Gastrocnemius medialis (tissue), 4 donors: ENCODE data around the gene PSME3.

ENCODE experiments used
- CTCF ChIP-seq, 5 experiments: fragments of 450-650 bp in 3 of 5; fragments of 200-600 bp in 2 of 5; sonication (generic) in 2 of 5; IDR thresholded peaks in 4 of 5; conservative IDR thresholded peaks in 1 of 5; 1 replicate in 4 of 5; 2 replicates in 1 of 5; pipeline ENCODE4 v1.5.1; 2016 to 2019; ENCODE audit warnings: antibody characterized with exemption in 5 of 5, mild to moderate bottlenecking in 3 of 5, moderate library complexity in 3 of 5
- POLR2A ChIP-seq, 2 donors: fragments of 450-650 bp; IDR thresholded peaks; one replicate each; pipeline ENCODE4 v1.6.1; 2017; ENCODE audit warnings: antibody characterized with exemption in 2 of 2, mild to moderate bottlenecking in 2 of 2, moderate library complexity in 2 of 2

DNA sequence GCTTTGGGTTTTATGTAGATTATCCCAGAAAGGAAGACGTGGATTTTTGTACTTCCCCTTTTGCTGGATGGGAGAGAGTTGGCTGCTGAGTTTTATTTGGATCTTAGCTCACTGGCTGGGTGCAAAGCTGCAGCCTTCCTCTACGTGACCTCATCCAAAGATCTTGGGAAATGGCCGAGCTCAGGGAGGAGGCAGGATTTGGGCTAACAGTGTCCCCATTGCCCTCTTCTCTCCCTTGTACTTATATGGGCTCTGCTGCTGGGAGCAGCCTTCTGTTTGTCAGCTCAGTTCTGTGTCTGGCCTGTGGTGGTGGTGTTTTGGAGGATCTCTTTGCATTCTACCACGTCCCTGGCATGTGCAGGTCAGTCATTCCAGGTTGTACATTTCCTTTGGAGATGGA is 19.8 kb downstream of the PSME3 start:
- TF ChIP-seq CTCF (IDR thresholded peaks at IDR 0.05 in 4 of 5, conservative IDR thresholded peaks at IDR 0.05 in 1 of 5): no peak
- TF ChIP-seq POLR2A (IDR thresholded peaks at IDR 0.05): no peak
